WTC11 (cell line): ENCODE data around the gene FLT3. TPM values are rescaled to one million over a fixed set of nuclear protein-coding genes. Genes with fewer than 3 reads are reported as not detected.

Experiments used
- ATAC-seq: fragments of 200-7000 bp; cut with Tn5 transposase; 2 replicates; pipeline ENCODE4 v1.10.0; 2021; ENCODE audit warnings: mild to moderate bottlenecking, moderate library complexity
- CTCF ChIA-PET: fragments of 300-600 bp; sonication (Branson Sonifier 250); formaldehyde crosslinking; loops from one replicate; lab custom pipeline; 2021; ENCODE audit warnings: antibody characterized with exemption; lab: Charles Lee
- POLR2A ChIA-PET: fragments of 350-600 bp; sonication (Branson Sonifier 250); formaldehyde crosslinking; loops from one replicate; lab custom pipeline; 2021; ENCODE audit warnings: antibody characterized with exemption; lab: Charles Lee
- DNase-seq: peaks from one replicate; pipeline ENCODE4 v3.0.0; 2021; ENCODE audit warnings: low spot score
- H3K27ac Mint-ChIP-seq: 2 replicates; pipeline ENCODE4 v1.8.0; 2021; ENCODE audit warnings: mixed read lengths
- H3K27me3 Mint-ChIP-seq: 2 replicates; pipeline ENCODE4 v1.8.0; 2021; ENCODE audit warnings: low read depth, mild to moderate bottlenecking, moderate library complexity, mixed read lengths
- H3K36me3 Mint-ChIP-seq: 2 replicates; pipeline ENCODE4 v1.8.0; 2021; ENCODE audit warnings: mixed read lengths
- H3K4me1 Mint-ChIP-seq: 2 replicates; pipeline ENCODE4 v1.8.0; 2022; ENCODE audit warnings: mixed read lengths
- H3K4me3 Mint-ChIP-seq: 2 replicates; pipeline ENCODE4 v1.8.0; 2021; ENCODE audit warnings: mild to moderate bottlenecking, moderate library complexity, mixed read lengths
- H3K9me3 Mint-ChIP-seq: 2 replicates; pipeline ENCODE4 v1.8.0; 2021; ENCODE audit warnings: mixed read lengths
- AFF4 ChIP-seq: sonication (generic); formaldehyde crosslinking; IDR thresholded peaks from 2 replicates; pipeline ENCODE4 v1.8.1; 2023; ENCODE audit warnings: mild to moderate bottlenecking, missing genetic modification reagents, borderline replicate concordance
- AR ChIP-seq: fragments of 250-450 bp; sonication (Bioruptor Pico); IDR thresholded peaks from 2 replicates; pipeline ENCODE4 v1.9.0; 2021; ENCODE audit warnings: mild to moderate bottlenecking
- ATF2 ChIP-seq: sonication (generic); formaldehyde crosslinking; IDR thresholded peaks from 2 replicates; pipeline ENCODE4 v1.8.1; 2022; ENCODE audit warnings: low read depth, missing genetic modification reagents, borderline replicate concordance
- CBFB ChIP-seq: sonication (generic); formaldehyde crosslinking; IDR thresholded peaks from 2 replicates; pipeline ENCODE4 v1.8.1; 2022; ENCODE audit warnings: mild to moderate bottlenecking, low read depth, missing genetic modification reagents
- ELF4 ChIP-seq: sonication (generic); formaldehyde crosslinking; IDR thresholded peaks from 2 replicates; pipeline ENCODE4 v1.8.1; 2022; ENCODE audit warnings: low read depth, mild to moderate bottlenecking, moderate library complexity, missing genetic modification reagents
- IRF1 ChIP-seq: sonication (generic); formaldehyde crosslinking; IDR thresholded peaks from 2 replicates; pipeline ENCODE4 v1.8.0; 2023; ENCODE audit warnings: missing genetic modification reagents
- MXD4 ChIP-seq: fragments of 250-450 bp; sonication (Bioruptor Pico); IDR thresholded peaks from 2 replicates; pipeline ENCODE4 v1.8.0; 2021; ENCODE audit warnings: mild to moderate bottlenecking, moderate library complexity, borderline replicate concordance
- NFATC4 ChIP-seq: fragments of 250-450 bp; sonication (Bioruptor Pico); IDR thresholded peaks from 2 replicates; pipeline ENCODE4 v1.9.0; 2021; ENCODE audit warnings: mild to moderate bottlenecking
- PREB ChIP-seq: sonication (generic); formaldehyde crosslinking; IDR thresholded peaks from 2 replicates; pipeline ENCODE4 v1.8.1; 2022; ENCODE audit warnings: mild to moderate bottlenecking, missing genetic modification reagents, moderate library complexity, borderline replicate concordance
- SOX15 ChIP-seq: fragments of 250-450 bp; sonication (Bioruptor Pico); IDR thresholded peaks from 2 replicates; pipeline ENCODE4 v1.9.0; 2021; ENCODE audit warnings: mild to moderate bottlenecking
- STAT6 ChIP-seq: sonication (generic); formaldehyde crosslinking; conservative IDR thresholded peaks from 2 replicates; pipeline ENCODE4 v1.8.1; 2023; ENCODE audit warnings: mild to moderate bottlenecking, low read depth, missing genetic modification reagents, moderate library complexity
- TCF7 ChIP-seq: sonication (generic); formaldehyde crosslinking; IDR thresholded peaks from 2 replicates; pipeline ENCODE4 v1.8.0; 2022; ENCODE audit warnings: mild to moderate bottlenecking, low read depth, missing genetic modification reagents, moderate library complexity
- USF2 ChIP-seq: sonication (generic); formaldehyde crosslinking; IDR thresholded peaks from 2 replicates; pipeline ENCODE4 v1.8.1; 2023; ENCODE audit warnings: mild to moderate bottlenecking, missing genetic modification reagents, moderate library complexity
- ZBTB21 ChIP-seq: sonication (generic); formaldehyde crosslinking; IDR thresholded peaks from 2 replicates; pipeline ENCODE4 v1.8.1; 2023; ENCODE audit warnings: mild to moderate bottlenecking, missing genetic modification reagents, borderline replicate concordance
- ZNF219 ChIP-seq: sonication (generic); formaldehyde crosslinking; IDR thresholded peaks from 2 replicates; pipeline ENCODE4 v1.8.0; 2023; ENCODE audit warnings: missing genetic modification reagents, mild to moderate bottlenecking, borderline replicate concordance
- ZNF317 ChIP-seq: sonication (generic); formaldehyde crosslinking; IDR thresholded peaks from 2 replicates; pipeline ENCODE4 v1.8.1; 2023; ENCODE audit warnings: low read depth, mild to moderate bottlenecking, moderate library complexity, missing genetic modification reagents, borderline replicate concordance
- ZNF512 ChIP-seq: sonication (generic); formaldehyde crosslinking; IDR thresholded peaks from 2 replicates; pipeline ENCODE4 v1.8.1; 2022; ENCODE audit warnings: missing genetic modification reagents, borderline replicate concordance
- total RNA-seq: library from RNA; stranded (reverse); gene quantifications from 3 replicates; pipeline ENCODE4 v1.2.3, GENCODE V29; 2021

Gene FLT3
- total RNA-seq, 1 experiment from 2014 or later: 0.15 TPM

- no peaks in the 10 kb centered on the region for H3K36me3 Mint-ChIP-seq
- H3K27ac Mint-ChIP-seq: no peak overlapping the region
- no peak for TF ChIP-seq USF2 (CRISPR knock-in tag)
- no peak for TF ChIP-seq AFF4 (CRISPR knock-in tag)
- no peak for TF ChIP-seq TCF7 (CRISPR knock-in tag)
- no peak for TF ChIP-seq PREB
- no peak for TF ChIP-seq SOX15
- TF ChIP-seq ZNF512: no peak
- no peak for TF ChIP-seq MXD4 (CRISPR knock-in tag)
- TF ChIP-seq ZNF317 (CRISPR knock-in tag): no peak
- TF ChIP-seq ZNF219: no peak
- no peak for TF ChIP-seq ZBTB21 (CRISPR knock-in tag)
- no peak for TF ChIP-seq ELF4 (CRISPR knock-in tag)
- no peak for TF ChIP-seq CBFB
- TF ChIP-seq NFATC4: no peak
- TF ChIP-seq IRF1 (CRISPR knock-in tag): no peak
- no peak for TF ChIP-seq ATF2 (CRISPR knock-in tag)
- no peak for TF ChIP-seq STAT6
- no peak for TF ChIP-seq AR (CRISPR knock-in tag)
- H3K4me3 Mint-ChIP-seq: no peak overlapping the region
- H3K4me1 Mint-ChIP-seq: peaks cover 20% of the 10 kb centered on the region
- no peaks in the 10 kb centered on the region for H3K9me3 Mint-ChIP-seq
- CTCF ChIA-PET: no interaction called here
- no peak for DNase-seq
- ATAC-seq: no peak
- H3K27me3 Mint-ChIP-seq: peaks cover 6% of the 10 kb centered on the region; the same call in 1 of the 2 replicates
- POLR2A ChIA-PET: no interaction called here
Measured at GRCh38 chr13:28012896-28013295, 87.5 kb downstream of the FLT3 start.
